ENCODE measurements around the gene HACD2. TPM values are rescaled to one million over a fixed set of nuclear protein-coding genes. Genes with fewer than 3 reads are reported as not detected.

The HACD2 gene
- total RNA-seq, result 13.7 and 19.1 TPM in 2 replicates

GRCh38 chr3:123584988-123585937 lies at the start of gene HACD2:
Gene HACD2 (minus strand): TSS chr3:123585053. CDS start chr3:123585027, 26 bp downstream.

GRCh38 chr3:123448536-123449101 lies 136.2 kb downstream of the HACD2 start, which contains the start of gene ADCY5:
Gene ADCY5 (minus strand): TSS chr3:123449090. CDS start chr3:123448545, 545 bp downstream.

Other genes starting within 250 kb of the HACD2 start
- 0.13 and 0.16 TPM in 2 replicates for gene ADCY5, start 136.0 kb downstream of the HACD2 start, total RNA-seq

All from mesangial cell (primary cell).